Measurements from ENCODE around the gene ANKRD55. TPM values are rescaled to one million over a fixed set of nuclear protein-coding genes. Genes with fewer than 3 reads are reported as not detected.

Gene ANKRD55
- total RNA-seq, 1 donor: under 0.01 TPM

GRCh38 chr5:56145511-56145910 lies 87.6 kb downstream of the ANKRD55 start:
- no peak for DNase-seq (ENCODE audit: low read depth)
- TF ChIP-seq, protein P1, sequence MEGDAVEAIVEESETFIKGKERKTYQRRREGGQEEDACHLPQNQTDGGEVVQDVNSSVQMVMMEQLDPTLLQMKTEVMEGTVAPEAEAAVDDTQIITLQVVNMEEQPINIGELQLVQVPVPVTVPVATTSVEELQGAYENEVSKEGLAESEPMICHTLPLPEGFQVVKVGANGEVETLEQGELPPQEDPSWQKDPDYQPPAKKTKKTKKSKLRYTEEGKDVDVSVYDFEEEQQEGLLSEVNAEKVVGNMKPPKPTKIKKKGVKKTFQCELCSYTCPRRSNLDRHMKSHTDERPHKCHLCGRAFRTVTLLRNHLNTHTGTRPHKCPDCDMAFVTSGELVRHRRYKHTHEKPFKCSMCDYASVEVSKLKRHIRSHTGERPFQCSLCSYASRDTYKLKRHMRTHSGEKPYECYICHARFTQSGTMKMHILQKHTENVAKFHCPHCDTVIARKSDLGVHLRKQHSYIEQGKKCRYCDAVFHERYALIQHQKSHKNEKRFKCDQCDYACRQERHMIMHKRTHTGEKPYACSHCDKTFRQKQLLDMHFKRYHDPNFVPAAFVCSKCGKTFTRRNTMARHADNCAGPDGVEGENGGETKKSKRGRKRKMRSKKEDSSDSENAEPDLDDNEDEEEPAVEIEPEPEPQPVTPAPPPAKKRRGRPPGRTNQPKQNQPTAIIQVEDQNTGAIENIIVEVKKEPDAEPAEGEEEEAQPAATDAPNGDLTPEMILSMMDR (IDR thresholded peaks at IDR 0.05; ENCODE audit: insufficient read depth, low read depth, low read length): no peak
- H3K4me3 ChIP-seq (ENCODE audit: low read depth, low read length): no peak overlapping the region

GRCh38 chr5:56145106-56145505 lies 88.0 kb downstream of the ANKRD55 start:
- no peak overlapping the region for H3K4me3 ChIP-seq (ENCODE audit: low read depth, low read length)
- TF ChIP-seq, protein P1 (IDR thresholded peaks at IDR 0.05; ENCODE audit: insufficient read depth, low read depth, low read length): no peak
- DNase-seq (ENCODE audit: low read depth): no peak

DNA sequence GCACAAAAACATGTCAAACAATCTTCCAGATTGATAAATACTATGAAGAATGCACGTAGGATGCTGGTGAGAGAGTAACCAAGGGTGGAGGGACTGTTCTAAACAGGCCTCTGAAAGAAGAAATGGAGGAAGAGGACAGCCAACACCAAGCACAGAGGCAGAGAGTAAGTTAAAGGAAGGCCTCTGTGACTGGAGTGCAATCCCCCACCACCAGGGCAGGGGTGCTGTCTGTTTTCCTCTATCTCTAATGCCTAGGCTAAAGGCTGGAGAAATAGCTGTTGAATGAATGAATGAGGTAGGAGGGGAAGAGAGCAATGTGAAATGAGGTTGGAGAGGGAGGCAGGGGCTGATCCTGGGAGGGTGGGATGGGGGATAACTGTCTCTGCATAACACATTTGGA lies 88.9 kb downstream of the ANKRD55 start:
- TF ChIP-seq, protein P1 (IDR thresholded peaks at IDR 0.05; ENCODE audit: insufficient read depth, low read depth, low read length): no peak
- no peak for DNase-seq (ENCODE audit: low read depth)
- H3K4me3 ChIP-seq (ENCODE audit: low read depth, low read length): no peak overlapping the region

- DNase-seq (ENCODE audit: low read depth): no peak
- TF ChIP-seq, protein P1 (IDR thresholded peaks at IDR 0.05; ENCODE audit: insufficient read depth, low read depth, low read length): no peak
- no peak overlapping the region for H3K4me3 ChIP-seq (ENCODE audit: low read depth, low read length)
These were observed 89.8 kb downstream of the ANKRD55 start for GRCh38 chr5:56143373-56143714.

- H3K4me3 ChIP-seq (ENCODE audit: low read depth, low read length): no peak overlapping the region
- DNase-seq (ENCODE audit: low read depth): no peak
- TF ChIP-seq, protein P1 (IDR thresholded peaks at IDR 0.05; ENCODE audit: insufficient read depth, low read depth, low read length): no peak
These were observed 90.3 kb downstream of the ANKRD55 start for GRCh38 chr5:56142614-56143372.

GRCh38 chr5:56142233-56142613 lies 90.9 kb downstream of the ANKRD55 start:
- H3K4me3 ChIP-seq (ENCODE audit: low read depth, low read length): no peak overlapping the region
- TF ChIP-seq, protein P1 (IDR thresholded peaks at IDR 0.05; ENCODE audit: insufficient read depth, low read depth, low read length): no peak
- no peak for DNase-seq (ENCODE audit: low read depth)

- no peak overlapping the region for H3K4me3 ChIP-seq (ENCODE audit: low read depth, low read length)
- TF ChIP-seq, protein P1 (IDR thresholded peaks at IDR 0.05; ENCODE audit: insufficient read depth, low read depth, low read length): no peak
- DNase-seq (ENCODE audit: low read depth): no peak
These were observed 93.1 kb downstream of the ANKRD55 start for GRCh38 chr5:56140073-56140472.

All from fibroblast of villous mesenchyme (primary cell).